CD4-positive, alpha-beta memory T cell (primary cell): ENCODE measurements around the gene KRTAP21-1. TPM values are rescaled to one million over a fixed set of nuclear protein-coding genes. Genes with fewer than 3 reads are reported as not detected.

Source experiments
- CTCF ChIA-PET: fragments of 350-600 bp; sonication (Branson Sonifier 250); formaldehyde crosslinking; loops from one replicate; lab custom pipeline; 2021; ENCODE audit warnings: inconsistent platforms; ENCODE audit not compliant: partially characterized antibody; lab: Charles Lee
- POLR2A ChIA-PET: fragments of 350-600 bp; sonication (Branson Sonifier 250); formaldehyde crosslinking; loops from one replicate; lab custom pipeline; 2021; ENCODE audit not compliant: partially characterized antibody; lab: Charles Lee
- DNase-seq, 5 donors: peaks; one replicate each; pipeline versions ENCODE4 v3.0.0 to v3.0.0-alpha.2; 2020 to 2022; ENCODE audit warnings: mixed read lengths in 1 of 5
- H3K27ac ChIP-seq: one replicate; pipeline ENCODE4 v1.7.0; 2013; ENCODE audit warnings: low read depth, low read length
- H3K27me3 ChIP-seq: 2 replicates; pipeline ENCODE4 v1.7.0; 2013; ENCODE audit warnings: mild to moderate bottlenecking, low read length, moderate library complexity; ENCODE audit not compliant: insufficient read depth
- H3K36me3 ChIP-seq: 2 replicates; pipeline ENCODE4 v1.7.0; 2013; ENCODE audit warnings: mild to moderate bottlenecking, low read length, moderate library complexity; ENCODE audit not compliant: insufficient read depth
- H3K4me1 ChIP-seq: 2 replicates; pipeline ENCODE4 v1.7.0; 2013; ENCODE audit warnings: mild to moderate bottlenecking, low read length, moderate library complexity; ENCODE audit not compliant: insufficient read depth
- H3K4me3 ChIP-seq, 2 donors: one replicate each; pipeline ENCODE4 v1.7.0; 2013; ENCODE audit warnings: low read length in 2 of 2, mild to moderate bottlenecking in 1 of 2
- H3K9me3 ChIP-seq, 2 donors: one replicate each; pipeline ENCODE4 v1.7.0; 2013; ENCODE audit warnings: low read length in 2 of 2, control low read depth in 1 of 2; ENCODE audit not compliant: control insufficient read depth in 1 of 2
- H3K27ac Mint-ChIP-seq, 7 donors: one replicate each; pipeline ENCODE4 v1.8.0; 2020 to 2021; ENCODE audit warnings: mixed read lengths in 7 of 7, mild to moderate bottlenecking in 6 of 7, inconsistent platforms in 3 of 7, moderate library complexity in 3 of 7
- H3K27me3 Mint-ChIP-seq, 2 donors: one replicate each; pipeline ENCODE4 v1.8.0; 2020 to 2021; ENCODE audit warnings: mixed read lengths in 2 of 2
- H3K36me3 Mint-ChIP-seq, 2 donors: one replicate each; pipeline ENCODE4 v1.8.0; 2020 to 2021; ENCODE audit warnings: mixed read lengths in 2 of 2, inconsistent platforms in 1 of 2, mild to moderate bottlenecking in 1 of 2
- H3K4me1 Mint-ChIP-seq, 4 donors: one replicate each; pipeline ENCODE4 v1.8.0; 2020 to 2021; ENCODE audit warnings: mixed read lengths in 4 of 4, mild to moderate bottlenecking in 1 of 4
- H3K4me3 Mint-ChIP-seq, 8 donors: one replicate each; pipeline ENCODE4 v1.8.0; 2020 to 2021; ENCODE audit warnings: mixed read lengths in 8 of 8, mild to moderate bottlenecking in 7 of 8, moderate library complexity in 6 of 8, inconsistent platforms in 3 of 8
- H3K9me3 Mint-ChIP-seq, 8 donors: one replicate each; pipeline ENCODE4 v1.8.0; 2020 to 2021; ENCODE audit warnings: mixed read lengths in 8 of 8, mild to moderate bottlenecking in 5 of 8, inconsistent platforms in 3 of 8, moderate library complexity in 1 of 8
- intact Hi-C: fragments of 100-400 bp; cut with micrococcal nuclease; formaldehyde crosslinking; loops from one replicate; pipeline ENCODE4 v1.15.1; 2023
- polyA plus RNA-seq, 2 donors: library from polyadenylated mRNA; unstranded; fragments of 300-500 nt; fragmentation: Illumina TruSeq; gene quantifications; one replicate each; pipeline ENCODE4 v1.2.3, GENCODE V29; 2021
- total RNA-seq, 2 experiments: library from RNA; stranded (reverse); gene quantifications; one replicate each; pipeline ENCODE4 v1.2.3, GENCODE V29; 2021

Gene KRTAP21-1
- total and polyA plus RNA-seq, 4 experiments from 2014 or later = not detected

GRCh38 chr21:30714946-30715345 is 40.3 kb downstream of the KRTAP21-1 start:
- ChIA-PET POLR2A (no interaction called here), CTCF (no interaction called here)
- Mint-ChIP-seq H3K4me1 (peaks cover 0 to 9% (median 5%) of the 10 kb centered on the region in 4 donors), H3K36me3 (no peaks in the 10 kb centered on the region), H3K4me3 (no peak overlapping the region), H3K27me3 (no peaks in the 10 kb centered on the region), H3K27ac (no peak overlapping the region), H3K9me3 (peaks cover 0 to 2% (median 0%) of the 10 kb centered on the region in 8 donors)
- intact Hi-C loops = no loop called here
- Histone ChIP-seq H3K36me3 (no peaks in the 10 kb centered on the region), H3K4me1 (no peaks in the 10 kb centered on the region), H3K27ac (no peak overlapping the region), H3K27me3 (no peaks in the 10 kb centered on the region), H3K4me3 (no peak overlapping the region), H3K9me3 (no peaks in the 10 kb centered on the region)
- no peak for DNase-seq

- Mint-ChIP-seq H3K27me3 (no peaks in the 10 kb centered on the region), H3K4me3 (no peak overlapping the region), H3K9me3 (peaks cover 0 to 2% (median 0%) of the 10 kb centered on the region in 8 donors), H3K4me1 (peaks cover 0 to 9% (median 5%) of the 10 kb centered on the region in 4 donors), H3K27ac (no peak overlapping the region), H3K36me3 (no peaks in the 10 kb centered on the region)
- intact Hi-C loops = no loop called here
- Histone ChIP-seq H3K4me1 (no peaks in the 10 kb centered on the region), H3K27ac (no peak overlapping the region), H3K4me3 (no peak overlapping the region), H3K36me3 (no peaks in the 10 kb centered on the region), H3K27me3 (no peaks in the 10 kb centered on the region), H3K9me3 (no peaks in the 10 kb centered on the region)
- DNase-seq = no peak
- ChIA-PET POLR2A (no interaction called here), CTCF (no interaction called here)
These were observed 40.8 kb downstream of the KRTAP21-1 start for GRCh38 chr21:30714456-30714855.

- no peak overlapping the region for H3K4me3 ChIP-seq
- no peaks in the 10 kb centered on the region for H3K27me3 ChIP-seq
- no peaks in the 10 kb centered on the region for H3K36me3 ChIP-seq
- Mint-ChIP-seq H3K36me3 (no peaks in the 10 kb centered on the region), H3K4me1 (peaks cover 0 to 7% (median 5%) of the 10 kb centered on the region in 4 donors), H3K27ac (no peak overlapping the region), H3K4me3 (no peak overlapping the region), H3K9me3 (peaks cover 0 to 2% (median 0%) of the 10 kb centered on the region in 8 donors), H3K27me3 (no peaks in the 10 kb centered on the region)
- CTCF ChIA-PET = no interaction called here
- intact Hi-C loops = no loop called here
- no peak overlapping the region for H3K27ac ChIP-seq
- no peaks in the 10 kb centered on the region for H3K4me1 ChIP-seq
- no peak for DNase-seq
- POLR2A ChIA-PET = no interaction called here
- H3K9me3 ChIP-seq = no peaks in the 10 kb centered on the region
These were observed 41.5 kb downstream of the KRTAP21-1 start for GRCh38 chr21:30713766-30714165.

GRCh38 chr21:30710499-30710898 is 44.7 kb downstream of the KRTAP21-1 start:
- no peak for DNase-seq
- Histone ChIP-seq H3K27me3 (no peaks in the 10 kb centered on the region), H3K4me1 (no peaks in the 10 kb centered on the region), H3K4me3 (no peak overlapping the region), H3K36me3 (no peaks in the 10 kb centered on the region), H3K9me3 (no peaks in the 10 kb centered on the region), H3K27ac (no peak overlapping the region)
- intact Hi-C loops = no loop called here
- no peaks in the 10 kb centered on the region for H3K27me3 Mint-ChIP-seq
- peaks cover 0 to 2% (median 0%) of the 10 kb centered on the region in 8 donors for H3K9me3 Mint-ChIP-seq
- ChIA-PET POLR2A (no interaction called here), CTCF (interaction anchor here (0.6 kb wide), 1 partner anchor 24 kb away, joined by 4 read pairs; no protein-coding TSS in a partner anchor)
- H3K36me3 Mint-ChIP-seq = no peaks in the 10 kb centered on the region
- H3K4me1 Mint-ChIP-seq = no peaks in the 10 kb centered on the region
- H3K4me3 Mint-ChIP-seq = no peak overlapping the region
- H3K27ac Mint-ChIP-seq = no peak overlapping the region

GRCh38 chr21:30707409-30707808 is 47.8 kb downstream of the KRTAP21-1 start:
- ChIA-PET CTCF (no interaction called here), POLR2A (no interaction called here)
- Mint-ChIP-seq H3K4me3 (no peak overlapping the region), H3K27ac (no peak overlapping the region), H3K4me1 (no peaks in the 10 kb centered on the region), H3K36me3 (no peaks in the 10 kb centered on the region), H3K27me3 (no peaks in the 10 kb centered on the region), H3K9me3 (peaks cover 0 to 3% (median 0%) of the 10 kb centered on the region in 8 donors)
- Histone ChIP-seq H3K36me3 (no peaks in the 10 kb centered on the region), H3K27ac (no peak overlapping the region), H3K27me3 (no peaks in the 10 kb centered on the region), H3K9me3 (no peaks in the 10 kb centered on the region), H3K4me1 (no peaks in the 10 kb centered on the region), H3K4me3 (no peak overlapping the region)
- no peak for DNase-seq
- intact Hi-C loops = no loop called here

Other genes starting within 250 kb of the KRTAP21-1 start
- gene KRTAP19-6, start 213.6 kb downstream of the KRTAP21-1 start, total RNA-seq = not detected
- gene KRTAP19-6, start 213.6 kb downstream of the KRTAP21-1 start, polyA plus RNA-seq = not detected
- not detected for gene KRTAP19-7, start 194.1 kb downstream of the KRTAP21-1 start, total RNA-seq
- gene KRTAP19-7, start 194.1 kb downstream of the KRTAP21-1 start, polyA plus RNA-seq = not detected
- not detected for gene KRTAP22-2, start 165.0 kb downstream of the KRTAP21-1 start, total RNA-seq
- not detected for gene KRTAP22-2, start 165.0 kb downstream of the KRTAP21-1 start, polyA plus RNA-seq
- gene KRTAP6-3, start 163.0 kb downstream of the KRTAP21-1 start, total RNA-seq = not detected
- gene KRTAP6-3, start 163.0 kb downstream of the KRTAP21-1 start, polyA plus RNA-seq = not detected
- gene KRTAP6-2, start 156.5 kb downstream of the KRTAP21-1 start, total RNA-seq = not detected
- gene KRTAP6-2, start 156.5 kb downstream of the KRTAP21-1 start, polyA plus RNA-seq = not detected
- gene KRTAP22-1, start 154.3 kb downstream of the KRTAP21-1 start, total RNA-seq = not detected
- not detected for gene KRTAP22-1, start 154.3 kb downstream of the KRTAP21-1 start, polyA plus RNA-seq
- gene KRTAP6-1, start 141.5 kb downstream of the KRTAP21-1 start, total RNA-seq = not detected
- gene KRTAP6-1, start 141.5 kb downstream of the KRTAP21-1 start, polyA plus RNA-seq = not detected
- gene KRTAP20-1, start 139.0 kb downstream of the KRTAP21-1 start, total RNA-seq = not detected
- gene KRTAP20-1, start 139.0 kb downstream of the KRTAP21-1 start, polyA plus RNA-seq = not detected
- gene KRTAP20-4, start 134.8 kb downstream of the KRTAP21-1 start, total RNA-seq = not detected
- not detected for gene KRTAP20-4, start 134.8 kb downstream of the KRTAP21-1 start, polyA plus RNA-seq
- gene KRTAP20-2, start 120.2 kb downstream of the KRTAP21-1 start, total RNA-seq = not detected
- gene KRTAP20-2, start 120.2 kb downstream of the KRTAP21-1 start, polyA plus RNA-seq = not detected
- gene KRTAP20-3, start 112.6 kb downstream of the KRTAP21-1 start, total RNA-seq = not detected
- not detected for gene KRTAP20-3, start 112.6 kb downstream of the KRTAP21-1 start, polyA plus RNA-seq
- gene KRTAP21-3, start 36.7 kb downstream of the KRTAP21-1 start, total RNA-seq = not detected
- not detected for gene KRTAP21-3, start 36.7 kb downstream of the KRTAP21-1 start, polyA plus RNA-seq
- gene KRTAP21-2, start 8.2 kb downstream of the KRTAP21-1 start, total RNA-seq = not detected
- gene KRTAP21-2, start 8.2 kb downstream of the KRTAP21-1 start, polyA plus RNA-seq = not detected
- not detected for gene KRTAP8-1, start 57.8 kb upstream of the KRTAP21-1 start, total RNA-seq
- not detected for gene KRTAP8-1, start 57.8 kb upstream of the KRTAP21-1 start, polyA plus RNA-seq
- not detected for gene KRTAP7-1, start 74.3 kb upstream of the KRTAP21-1 start, total RNA-seq
- not detected for gene KRTAP7-1, start 74.3 kb upstream of the KRTAP21-1 start, polyA plus RNA-seq
- not detected for gene KRTAP11-1, start 126.2 kb upstream of the KRTAP21-1 start, total RNA-seq
- gene KRTAP11-1, start 126.2 kb upstream of the KRTAP21-1 start, polyA plus RNA-seq = not detected